Chondrocyte (in vitro differentiated cells): ENCODE results near the gene LIPC. TPM values are rescaled to one million over a fixed set of nuclear protein-coding genes. Genes with fewer than 3 reads are reported as not detected.

ENCODE experiments used
- DNase-seq: peaks from one replicate; pipeline ENCODE4 v3.0.0; 2021; ENCODE audit warnings: mixed read lengths, low spot score
- H3K27ac Mint-ChIP-seq: one replicate; pipeline ENCODE4 v1.8.0; 2021; ENCODE audit warnings: mild to moderate bottlenecking, moderate library complexity, mixed read lengths; ENCODE audit not compliant: unreplicated experiment
- H3K27me3 Mint-ChIP-seq: 2 replicates; pipeline ENCODE4 v1.8.0; 2021; ENCODE audit warnings: low read depth, mixed read lengths
- H3K36me3 Mint-ChIP-seq: 2 replicates; pipeline ENCODE4 v1.8.0; 2021; ENCODE audit warnings: low read depth, mixed read lengths
- H3K4me1 Mint-ChIP-seq: 2 replicates; pipeline ENCODE4 v1.8.0; 2021; ENCODE audit warnings: low read depth, mild to moderate bottlenecking, mixed read lengths
- H3K4me3 Mint-ChIP-seq: one replicate; pipeline ENCODE4 v1.8.0; 2021; ENCODE audit warnings: mild to moderate bottlenecking, moderate library complexity, mixed read lengths; ENCODE audit not compliant: unreplicated experiment
- H3K9me3 Mint-ChIP-seq: 2 replicates; pipeline ENCODE4 v1.8.0; 2021; ENCODE audit warnings: low read depth, mixed read lengths
- CTCF ChIP-seq: fragments of 200-600 bp; sonication (generic); IDR thresholded peaks from 2 replicates; pipeline ENCODE4 v1.5.0; 2021; ENCODE audit warnings: antibody characterized with exemption, mild to moderate bottlenecking, moderate library complexity
- total RNA-seq: library from RNA; stranded (reverse); gene quantifications from 3 replicates; pipeline ENCODE4 v1.2.1, GENCODE V29; 2021

Gene LIPC
- total RNA-seq, 1 donor from 2014 or later = not detected

- H3K36me3 Mint-ChIP-seq = no peaks in the 10 kb centered on the region
- H3K27ac Mint-ChIP-seq = no peak overlapping the region
- no peak for DNase-seq
- no peak overlapping the region for H3K4me3 Mint-ChIP-seq
- no peaks in the 10 kb centered on the region for H3K27me3 Mint-ChIP-seq
- peaks cover 12% of the 10 kb centered on the region for H3K4me1 Mint-ChIP-seq
- peaks cover 4% of the 10 kb centered on the region for H3K9me3 Mint-ChIP-seq
- no peak for TF ChIP-seq CTCF
Observed at GRCh38 chr15:58487041-58487723, 55.4 kb downstream of the LIPC start.

- DNase-seq = no peak
- Mint-ChIP-seq H3K9me3 (peaks cover 4% of the 10 kb centered on the region), H3K4me3 (no peak overlapping the region), H3K27ac (no peak overlapping the region), H3K27me3 (no peaks in the 10 kb centered on the region), H3K4me1 (peaks cover 12% of the 10 kb centered on the region), H3K36me3 (no peaks in the 10 kb centered on the region)
- TF ChIP-seq CTCF = no peak
Observed at GRCh38 chr15:58487724-58488120, 55.9 kb downstream of the LIPC start.

GRCh38 chr15:58489289-58490085, 57.7 kb downstream of the LIPC start:
- Mint-ChIP-seq H3K36me3 (no peaks in the 10 kb centered on the region), H3K4me3 (no peak overlapping the region), H3K9me3 (peaks cover 4% of the 10 kb centered on the region), H3K27me3 (no peaks in the 10 kb centered on the region), H3K27ac (no peak overlapping the region), H3K4me1 (peaks cover 7% of the 10 kb centered on the region)
- no peak for TF ChIP-seq CTCF
- DNase-seq = no peak

- Mint-ChIP-seq H3K9me3 (peaks cover 4% of the 10 kb centered on the region), H3K4me1 (peaks cover 7% of the 10 kb centered on the region), H3K27me3 (no peaks in the 10 kb centered on the region), H3K27ac (no peak overlapping the region), H3K4me3 (no peak overlapping the region), H3K36me3 (no peaks in the 10 kb centered on the region)
- no peak for TF ChIP-seq CTCF
- DNase-seq = no peak
Observed at GRCh38 chr15:58490086-58490887, 58.5 kb downstream of the LIPC start.

GRCh38 chr15:58490888-58491473, 59.2 kb downstream of the LIPC start:
- Mint-ChIP-seq H3K4me1 (peaks cover 7% of the 10 kb centered on the region), H3K27me3 (no peaks in the 10 kb centered on the region), H3K36me3 (no peaks in the 10 kb centered on the region), H3K27ac (no peak overlapping the region), H3K4me3 (no peak overlapping the region), H3K9me3 (peaks cover 4% of the 10 kb centered on the region)
- no peak for DNase-seq
- TF ChIP-seq CTCF = no peak
